HG03378 (cell line): ENCODE results near the gene TNS3.
"Not testable (repeated sequence)": the region's sequence is repeated elsewhere in the genome, so short reads cannot be mapped to it uniquely, and the experiment has no call there.

Experiments
- ATAC-seq: cut with Tn5 transposase; IDR thresholded peaks from one replicate; pipeline ENCODE4 v1.9.1; 2021; ENCODE audit warnings: mild to moderate bottlenecking, moderate library complexity; ENCODE audit not compliant: unreplicated experiment

Gene TNS3

GRCh38 chr7:47474937-47475879 is 106.7 kb downstream of the TNS3 start:
- peak; percentile 96 for ATAC-seq

- ATAC-seq: no peak
These were observed 107.5 kb downstream of the TNS3 start for GRCh38 chr7:47474211-47474936.

GRCh38 chr7:47473499-47474210 is 108.3 kb downstream of the TNS3 start:
- no peak for ATAC-seq

GRCh38 chr7:47472444-47473157 is 109.3 kb downstream of the TNS3 start:
- no peak for ATAC-seq

GRCh38 chr7:47471831-47472230 is 110.1 kb downstream of the TNS3 start:
- ATAC-seq: no peak

GRCh38 chr7:47471358-47471703 is 110.6 kb downstream of the TNS3 start:
- ATAC-seq: no peak

- no peak for ATAC-seq
These were observed 111.1 kb downstream of the TNS3 start for GRCh38 chr7:47470567-47471357.

- ATAC-seq: not testable (repeated sequence)
These were observed 112.1 kb downstream of the TNS3 start for GRCh38 chr7:47469846-47470245.

- ATAC-seq: no peak
These were observed 115.1 kb downstream of the TNS3 start for GRCh38 chr7:47466832-47467231.

- no peak for ATAC-seq
These were observed 116.7 kb downstream of the TNS3 start for GRCh38 chr7:47465191-47465590.

- ATAC-seq: no peak
These were observed 117.6 kb downstream of the TNS3 start for GRCh38 chr7:47464266-47464665.

- no peak for ATAC-seq
These were observed 120.2 kb downstream of the TNS3 start for GRCh38 chr7:47461746-47462145.

- ATAC-seq: no peak
These were observed 120.8 kb downstream of the TNS3 start for GRCh38 chr7:47461161-47461560.

- ATAC-seq: no peak
These were observed 121.5 kb downstream of the TNS3 start for GRCh38 chr7:47460251-47460989.

- no peak for ATAC-seq
These were observed 123.4 kb downstream of the TNS3 start for GRCh38 chr7:47458486-47458885.

- ATAC-seq: peak; percentile 52
These were observed 123.9 kb downstream of the TNS3 start for GRCh38 chr7:47458057-47458456.

- ATAC-seq: no peak
These were observed 125.5 kb downstream of the TNS3 start for GRCh38 chr7:47456210-47456955.

GRCh38 chr7:47455872-47456185 is 126.1 kb downstream of the TNS3 start:
- ATAC-seq: no peak
